Erythroblast (primary cell): ENCODE data around the gene TRAPPC3L.

Source experiments
- GATA1 ChIP-seq: IDR thresholded peaks from 2 replicates; pipeline ENCODE4 v1.6.1; 2011; ENCODE audit warnings: low read depth, mild to moderate bottlenecking, control low read depth, low read length, moderate library complexity
- POLR2A ChIP-seq: IDR thresholded peaks from 2 replicates; pipeline ENCODE4 v1.6.1; 2011; ENCODE audit warnings: mild to moderate bottlenecking, low read length

GRCh38 chr6:116458264-116458663 is 87.2 kb downstream of the TRAPPC3L start:
- no peak for TF ChIP-seq POLR2A
- TF ChIP-seq GATA1 = no peak
